Omental fat pad (tissue), 4 donors: ENCODE data around the gene ABLIM2. TPM values are rescaled to one million over a fixed set of nuclear protein-coding genes. Genes with fewer than 3 reads are reported as not detected.

ENCODE experiments used
- ATAC-seq: fragments of 150-250 bp; one replicate; pipeline ENCODE4 v1.9.1; 2016; ENCODE audit warnings: mild to moderate bottlenecking, moderate library complexity; ENCODE audit not compliant: low FRiP score
- DNase-seq: peaks from one replicate; pipeline ENCODE4 v3.0.0-alpha.2; 2019; ENCODE audit warnings: low spot score
- total RNA-seq, 4 donors: library from RNA; depleted of rRNA; stranded (reverse); fragments of >200 nt; gene quantifications; one replicate each; pipeline ENCODE4 v1.1.0, GENCODE V29; 2016
- TF ChIP-seq, protein P1 (sequence below), 3 donors: fragments of 450-650 bp; IDR thresholded peaks; one replicate each; pipeline ENCODE4 v1.5.1; 2016 to 2017; ENCODE audit warnings: antibody characterized with exemption in 3 of 3, mild to moderate bottlenecking in 3 of 3, moderate library complexity in 2 of 3

Gene ABLIM2
- total RNA-seq, 4 donors from 2014 or later, result 10.1 to 34.2 (median 13.7) TPM

GRCh38 chr4:8127051-8127826 is 31.4 kb downstream of the ABLIM2 start:
- DNase-seq (no peak), ATAC-seq (no peak)
- TF ChIP-seq, protein P1, sequence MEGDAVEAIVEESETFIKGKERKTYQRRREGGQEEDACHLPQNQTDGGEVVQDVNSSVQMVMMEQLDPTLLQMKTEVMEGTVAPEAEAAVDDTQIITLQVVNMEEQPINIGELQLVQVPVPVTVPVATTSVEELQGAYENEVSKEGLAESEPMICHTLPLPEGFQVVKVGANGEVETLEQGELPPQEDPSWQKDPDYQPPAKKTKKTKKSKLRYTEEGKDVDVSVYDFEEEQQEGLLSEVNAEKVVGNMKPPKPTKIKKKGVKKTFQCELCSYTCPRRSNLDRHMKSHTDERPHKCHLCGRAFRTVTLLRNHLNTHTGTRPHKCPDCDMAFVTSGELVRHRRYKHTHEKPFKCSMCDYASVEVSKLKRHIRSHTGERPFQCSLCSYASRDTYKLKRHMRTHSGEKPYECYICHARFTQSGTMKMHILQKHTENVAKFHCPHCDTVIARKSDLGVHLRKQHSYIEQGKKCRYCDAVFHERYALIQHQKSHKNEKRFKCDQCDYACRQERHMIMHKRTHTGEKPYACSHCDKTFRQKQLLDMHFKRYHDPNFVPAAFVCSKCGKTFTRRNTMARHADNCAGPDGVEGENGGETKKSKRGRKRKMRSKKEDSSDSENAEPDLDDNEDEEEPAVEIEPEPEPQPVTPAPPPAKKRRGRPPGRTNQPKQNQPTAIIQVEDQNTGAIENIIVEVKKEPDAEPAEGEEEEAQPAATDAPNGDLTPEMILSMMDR (IDR thresholded peaks at IDR 0.05), result no peak

DNA sequence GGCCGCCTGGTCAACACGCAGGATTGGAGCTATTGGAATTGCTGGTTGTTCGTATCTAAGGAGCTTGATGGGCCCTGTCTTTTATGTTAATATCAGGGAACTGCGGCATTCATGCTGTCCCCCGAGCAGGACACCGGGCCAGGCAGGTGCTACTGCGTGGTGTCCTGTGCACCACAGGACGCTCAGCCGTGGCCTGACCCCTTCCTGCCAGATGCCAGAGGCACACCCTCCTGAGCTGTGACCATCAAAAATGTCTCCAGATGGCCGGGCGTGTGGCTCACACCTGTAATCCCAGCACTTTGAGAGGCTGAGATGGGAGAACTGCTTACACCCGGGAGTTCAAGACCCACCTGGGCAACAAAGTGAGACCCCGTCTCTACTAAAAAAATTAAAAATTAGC is 32.1 kb downstream of the ABLIM2 start:
- DNase-seq, result no peak
- ATAC-seq, result no peak
- TF ChIP-seq, protein P1 (IDR thresholded peaks at IDR 0.05), result no peak

DNA sequence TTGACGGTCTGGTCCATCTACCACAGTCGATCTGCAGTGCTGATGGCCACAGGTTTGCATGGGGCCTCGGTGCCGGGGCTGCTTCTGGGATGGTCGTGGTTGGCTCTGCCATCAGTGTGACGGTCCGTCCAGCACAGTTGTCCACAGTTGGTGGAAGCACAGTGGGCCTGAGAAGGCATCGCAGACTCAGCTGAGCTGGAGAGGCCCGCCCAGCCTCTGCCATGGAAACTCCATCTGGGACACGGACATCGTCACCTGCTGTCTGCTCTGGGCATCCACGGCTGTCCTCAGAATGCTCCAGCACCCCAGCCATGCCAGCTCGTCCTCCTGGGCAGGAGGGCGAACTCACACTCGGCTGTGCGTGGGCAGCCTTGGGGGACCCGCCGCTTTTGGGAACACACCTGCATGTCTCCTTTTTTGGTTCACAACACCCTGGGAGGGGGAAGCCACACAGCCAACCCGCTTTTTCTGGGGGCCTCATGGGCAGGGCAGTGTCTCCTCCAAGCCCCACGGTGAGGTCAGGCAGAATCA is 33.0 kb downstream of the ABLIM2 start:
- no peak for DNase-seq
- TF ChIP-seq, protein P1 (IDR thresholded peaks at IDR 0.05), result no peak
- ATAC-seq, result no peak

DNA sequence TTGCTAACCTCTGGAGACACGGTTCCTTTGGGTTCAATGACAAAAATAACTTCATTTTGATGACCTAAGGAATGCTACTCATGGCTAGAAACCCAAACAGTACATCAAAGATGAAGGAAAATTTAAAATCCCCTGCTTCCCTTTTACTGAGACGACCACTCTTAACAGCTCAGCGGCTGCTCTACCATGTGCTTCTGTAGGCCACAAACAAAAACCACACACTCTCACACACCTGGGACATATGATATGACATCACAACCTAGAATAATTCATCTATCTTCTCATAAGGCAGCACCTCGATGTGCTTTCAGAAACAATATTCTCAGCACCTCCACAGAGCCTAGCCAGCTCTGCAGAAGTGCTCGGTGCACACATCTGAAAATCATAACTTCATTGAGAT is 34.7 kb downstream of the ABLIM2 start:
- TF ChIP-seq, protein P1 (IDR thresholded peaks at IDR 0.05), result no peak
- no peak for ATAC-seq

GRCh38 chr4:8123389-8123788 is 35.2 kb downstream of the ABLIM2 start:
- no peak for ATAC-seq
- DNase-seq, result no peak
- TF ChIP-seq, protein P1 (IDR thresholded peaks at IDR 0.05), result no peak

More for the DNA sequence above, 34.7 kb downstream of the ABLIM2 start:
- no peak for DNase-seq

DNA sequence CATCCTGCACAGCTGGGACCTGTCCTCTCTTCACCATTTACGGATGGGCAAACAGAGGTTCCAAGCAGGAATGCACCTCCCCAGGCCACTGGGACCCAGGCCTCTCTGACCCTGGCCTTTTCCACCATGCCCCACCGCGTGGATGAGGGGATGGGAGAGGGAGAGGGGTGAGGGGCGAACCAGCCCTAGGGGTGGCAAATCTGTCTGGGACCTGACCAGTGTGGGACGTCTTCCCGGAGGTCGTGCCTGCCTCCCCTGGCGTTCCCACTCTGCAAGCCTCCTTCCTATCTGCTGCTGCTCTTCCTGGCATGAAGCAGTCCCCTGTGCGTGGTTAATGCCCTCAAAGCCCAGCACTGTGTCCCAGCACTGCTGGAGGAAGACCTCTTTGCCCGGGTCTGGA is 35.9 kb downstream of the ABLIM2 start:
- no peak for DNase-seq
- no peak for ATAC-seq
- TF ChIP-seq, protein P1 (IDR thresholded peaks at IDR 0.05), result no peak
